ENCODE results near the gene SLC1A2. TPM values are rescaled to one million over a fixed set of nuclear protein-coding genes. Genes with fewer than 3 reads are reported as not detected.

Gene SLC1A2
- total RNA-seq, 1 donor from 2014 or later: 1.9 TPM

DNA sequence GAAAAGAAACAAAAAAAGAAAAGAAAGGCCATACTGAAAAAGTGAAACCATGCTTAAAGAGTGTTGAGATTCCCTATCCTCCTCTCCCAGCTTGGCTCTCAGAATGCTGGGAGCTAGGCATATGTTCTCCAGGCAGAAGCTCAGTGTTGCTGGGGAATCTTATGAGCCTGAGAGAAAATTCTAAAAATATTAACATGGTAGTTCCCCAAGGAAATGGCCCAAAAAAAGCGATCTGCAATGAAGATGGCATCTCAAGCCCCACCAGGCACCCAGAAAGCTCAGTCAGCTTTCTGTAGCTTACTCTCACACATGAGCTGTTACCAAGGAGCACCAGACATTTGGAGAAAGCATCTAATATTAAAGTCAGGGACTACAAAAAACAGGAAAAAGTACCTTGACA, 185.8 kb downstream of the SLC1A2 start:
- H3K27me3 Mint-ChIP-seq (ENCODE audit: low read depth): peaks cover 3% of the 10 kb centered on the region
- peaks cover 16% of the 10 kb centered on the region for H3K9me3 Mint-ChIP-seq
- peaks cover 2% of the 10 kb centered on the region for H3K36me3 Mint-ChIP-seq
- no peak for DNase-seq (ENCODE audit: low spot score in 2 of 2, unreplicated experiment in 2 of 2)
- H3K4me1 Mint-ChIP-seq: peaks cover 5% of the 10 kb centered on the region
- H3K27ac Mint-ChIP-seq: no peak overlapping the region
- no peak for TF ChIP-seq CTCF (IDR thresholded peaks at IDR 0.05; ENCODE audit: unreplicated experiment)
- no peak overlapping the region for H3K4me3 Mint-ChIP-seq

DNA sequence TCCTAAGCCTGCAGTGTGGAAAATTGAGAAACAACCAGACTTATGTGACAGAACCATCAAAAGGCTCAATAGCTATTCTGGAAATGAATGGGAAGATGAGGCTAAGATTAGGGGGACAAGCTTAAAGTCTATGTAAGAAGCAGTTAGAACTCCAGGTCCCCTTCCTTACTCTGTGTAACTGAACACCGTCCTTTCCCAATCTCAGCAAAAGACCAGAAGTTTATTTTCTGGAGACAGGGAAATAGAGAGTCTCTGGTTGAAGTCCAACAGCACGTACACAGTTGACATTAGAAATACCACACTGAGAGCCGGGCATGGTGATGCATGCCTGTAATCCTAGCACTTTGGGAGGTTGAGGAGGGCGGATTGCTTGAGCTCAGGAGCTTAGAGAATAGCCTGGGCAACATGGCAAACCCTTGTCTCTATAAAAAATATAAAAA, 186.4 kb downstream of the SLC1A2 start:
- DNase-seq (ENCODE audit: low spot score in 2 of 2, unreplicated experiment in 2 of 2): no peak
- H3K4me3 Mint-ChIP-seq: no peak overlapping the region
- no peak for TF ChIP-seq CTCF (IDR thresholded peaks at IDR 0.05; ENCODE audit: unreplicated experiment)
- peaks cover 16% of the 10 kb centered on the region for H3K9me3 Mint-ChIP-seq
- no peaks in the 10 kb centered on the region for H3K27me3 Mint-ChIP-seq (ENCODE audit: low read depth)
- no peak overlapping the region for H3K27ac Mint-ChIP-seq
- peaks cover 2% of the 10 kb centered on the region for H3K4me1 Mint-ChIP-seq
- peaks cover 2% of the 10 kb centered on the region for H3K36me3 Mint-ChIP-seq

- DNase-seq (ENCODE audit: low spot score in 2 of 2, unreplicated experiment in 2 of 2): no peak
- no peaks in the 10 kb centered on the region for H3K27me3 Mint-ChIP-seq (ENCODE audit: low read depth)
- H3K27ac Mint-ChIP-seq: no peak overlapping the region
- H3K4me3 Mint-ChIP-seq: no peak overlapping the region
- peaks cover 16% of the 10 kb centered on the region for H3K9me3 Mint-ChIP-seq
- no peak for TF ChIP-seq CTCF (IDR thresholded peaks at IDR 0.05; ENCODE audit: unreplicated experiment)
- H3K36me3 Mint-ChIP-seq: peaks cover 2% of the 10 kb centered on the region
- no peaks in the 10 kb centered on the region for H3K4me1 Mint-ChIP-seq
Observed at GRCh38 chr11:35231076-35231860, 188.1 kb downstream of the SLC1A2 start.

DNA sequence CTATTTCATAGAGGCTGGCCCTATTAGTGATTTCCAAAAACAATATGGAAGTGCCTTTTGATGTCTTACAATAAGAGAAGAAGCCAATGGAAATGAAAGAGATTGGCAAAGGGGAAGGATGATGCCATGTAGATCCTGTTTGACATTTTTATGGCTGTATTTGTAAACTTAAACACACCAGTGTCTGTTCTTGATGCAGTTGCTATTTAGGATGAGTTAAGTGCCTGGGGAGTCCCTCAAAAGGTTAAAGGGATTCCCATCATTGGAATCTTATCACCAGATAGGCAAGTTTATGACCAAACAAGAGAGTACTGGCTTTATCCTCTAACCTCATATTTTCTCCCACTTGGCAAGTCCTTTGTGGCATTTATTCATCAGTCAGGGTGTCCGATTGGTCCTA, 189.0 kb downstream of the SLC1A2 start:
- no peak overlapping the region for H3K27ac Mint-ChIP-seq
- no peak overlapping the region for H3K4me3 Mint-ChIP-seq
- H3K9me3 Mint-ChIP-seq: peaks cover 16% of the 10 kb centered on the region
- no peaks in the 10 kb centered on the region for H3K27me3 Mint-ChIP-seq (ENCODE audit: low read depth)
- no peak for DNase-seq (ENCODE audit: low spot score in 2 of 2, unreplicated experiment in 2 of 2)
- peaks cover 2% of the 10 kb centered on the region for H3K36me3 Mint-ChIP-seq
- H3K4me1 Mint-ChIP-seq: no peaks in the 10 kb centered on the region
- no peak for TF ChIP-seq CTCF (IDR thresholded peaks at IDR 0.05; ENCODE audit: unreplicated experiment)

DNA sequence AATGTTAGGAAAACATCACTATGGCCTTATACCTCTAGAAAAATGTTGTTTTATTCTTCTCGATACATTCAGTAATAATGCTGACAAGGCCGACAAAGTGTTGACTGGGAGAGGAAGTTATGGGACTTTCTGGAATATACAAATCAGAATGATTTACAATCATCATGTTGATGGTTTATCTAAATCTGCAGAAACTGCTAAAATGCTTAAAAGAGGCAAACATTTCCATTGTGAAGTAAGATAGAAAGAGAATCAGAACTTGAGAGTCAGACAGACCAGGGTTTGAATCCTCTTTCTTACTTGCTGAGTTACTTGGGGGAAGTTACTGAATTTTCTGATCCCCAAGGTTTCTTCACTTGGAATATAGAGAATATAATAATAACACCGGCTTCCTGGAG, 191.0 kb downstream of the SLC1A2 start:
- Mint-ChIP-seq H3K27me3 (ENCODE audit: low read depth) (no peaks in the 10 kb centered on the region), H3K9me3 (no peaks in the 10 kb centered on the region), H3K4me1 (peaks cover 7% of the 10 kb centered on the region), H3K4me3 (no peak overlapping the region), H3K27ac (no peak overlapping the region), H3K36me3 (no peaks in the 10 kb centered on the region)
- no peak for TF ChIP-seq CTCF (IDR thresholded peaks at IDR 0.05; ENCODE audit: unreplicated experiment)
- DNase-seq (ENCODE audit: low spot score in 2 of 2, unreplicated experiment in 2 of 2): no peak

Measured in mesothelial cell of epicardium (in vitro differentiated cells).